Astrocyte (in vitro differentiated cells and primary cell): ENCODE measurements around the gene GFOD1. TPM values are rescaled to one million over a fixed set of nuclear protein-coding genes. Genes with fewer than 3 reads are reported as not detected.
A peak's percentile ranks its signal among the peaks of the same experiment; 100 is the strongest.

Experiments used
- DNase-seq: peaks from one replicate; pipeline ENCODE4 v3.0.0-alpha.2; 2010; ENCODE audit warnings: low read depth
- FAIRE-seq: peaks from 2 replicates; lab custom pipeline; 2011; peaks lifted over from hg19 to GRCh38; lab: Jason Lieb, UNC
- H2AFZ ChIP-seq: 2 replicates; pipeline ENCODE4 v1.6.0; 2012; ENCODE audit warnings: low read depth, low read length, inconsistent platforms
- H3K27ac ChIP-seq: 2 replicates; pipeline ENCODE4 v1.5.1; 2011; ENCODE audit warnings: low read depth, low read length, inconsistent platforms
- H3K27me3 ChIP-seq: 2 replicates; pipeline ENCODE4 v1.6.0; 2011; ENCODE audit warnings: low read length, inconsistent platforms; ENCODE audit not compliant: insufficient read depth
- H3K36me3 ChIP-seq: 2 replicates; pipeline ENCODE4 v1.5.1; 2011; ENCODE audit warnings: low read length, inconsistent platforms; ENCODE audit not compliant: insufficient read depth
- H3K4me1 ChIP-seq: 2 replicates; pipeline ENCODE4 v1.5.1; 2011; ENCODE audit warnings: low read length, inconsistent platforms; ENCODE audit not compliant: insufficient read depth
- H3K4me2 ChIP-seq: 2 replicates; pipeline ENCODE4 v1.6.0; 2012; ENCODE audit warnings: low read length, inconsistent platforms
- H3K4me3 ChIP-seq: 2 replicates; pipeline ENCODE4 v1.5.1; 2011; ENCODE audit warnings: low read depth, mild to moderate bottlenecking, low read length, inconsistent platforms; ENCODE audit not compliant: insufficient read depth
- H3K79me2 ChIP-seq: 2 replicates; pipeline ENCODE4 v1.6.0; 2012; ENCODE audit warnings: mild to moderate bottlenecking, low read length, inconsistent platforms; ENCODE audit not compliant: insufficient read depth
- H3K9ac ChIP-seq: 2 replicates; pipeline ENCODE4 v1.6.0; 2012; ENCODE audit warnings: mild to moderate bottlenecking, low read length, inconsistent platforms
- H3K9me3 ChIP-seq: 2 replicates; pipeline ENCODE4 v1.5.1; 2012; ENCODE audit warnings: low read depth, mild to moderate bottlenecking, low read length, inconsistent platforms; ENCODE audit not compliant: insufficient read depth
- H4K20me1 ChIP-seq: 2 replicates; pipeline ENCODE4 v1.6.0; 2012; ENCODE audit warnings: low read length, inconsistent platforms; ENCODE audit not compliant: insufficient read depth
- H3K27ac Mint-ChIP-seq: one replicate; pipeline ENCODE4 v1.8.0; 2021; ENCODE audit warnings: mild to moderate bottlenecking, mixed read lengths; ENCODE audit not compliant: unreplicated experiment
- H3K27me3 Mint-ChIP-seq: one replicate; pipeline ENCODE4 v1.8.0; 2021; ENCODE audit warnings: low read depth, mixed read lengths; ENCODE audit not compliant: unreplicated experiment
- H3K36me3 Mint-ChIP-seq: one replicate; pipeline ENCODE4 v1.8.0; 2021; ENCODE audit warnings: low read depth, mixed read lengths; ENCODE audit not compliant: unreplicated experiment
- H3K4me1 Mint-ChIP-seq: one replicate; pipeline ENCODE4 v1.8.0; 2021; ENCODE audit warnings: low read depth, mixed read lengths; ENCODE audit not compliant: unreplicated experiment
- H3K4me3 Mint-ChIP-seq: one replicate; pipeline ENCODE4 v1.8.0; 2021; ENCODE audit warnings: mild to moderate bottlenecking, moderate library complexity, mixed read lengths; ENCODE audit not compliant: unreplicated experiment
- H3K9me3 Mint-ChIP-seq: one replicate; pipeline ENCODE4 v1.8.0; 2021; ENCODE audit warnings: mild to moderate bottlenecking, mixed read lengths; ENCODE audit not compliant: unreplicated experiment
- CTCF ChIP-seq: IDR thresholded peaks from 2 replicates; pipeline ENCODE4 v1.5.1; 2011; ENCODE audit warnings: low read depth, mild to moderate bottlenecking, inconsistent platforms, low read length, moderate library complexity; ENCODE audit not compliant: insufficient read depth
- EZH2 ChIP-seq: IDR thresholded peaks from 2 replicates; pipeline ENCODE4 v1.6.1; 2012; ENCODE audit warnings: mild to moderate bottlenecking, low read length, inconsistent platforms; ENCODE audit not compliant: insufficient read depth
- total RNA-seq: library from RNA; stranded (reverse); gene quantifications from 2 replicates; pipeline ENCODE4 v1.2.1, GENCODE V29; 2021

The GFOD1 gene
- total RNA-seq, 1 donor from 2014 or later: 10.8 TPM

- no peaks in the 10 kb centered on the region for H3K79me2 ChIP-seq
- FAIRE-seq (no peak), DNase-seq (peak; percentile 34)
- H3K9ac ChIP-seq: no peak overlapping the region
- TF ChIP-seq EZH2: no peak
- no peak for TF ChIP-seq CTCF
- Mint-ChIP-seq H3K27ac (no peak overlapping the region), H3K4me3 (no peak overlapping the region), H3K27me3 (peaks cover 2% of the 10 kb centered on the region), H3K36me3 (no peaks in the 10 kb centered on the region), H3K4me1 (peaks cover 6% of the 10 kb centered on the region), H3K9me3 (no peaks in the 10 kb centered on the region)
- H3K4me2 ChIP-seq: peak overlapping the region; percentile 39
- no peaks in the 10 kb centered on the region for H3K27me3 ChIP-seq
- no peak overlapping the region for H3K4me3 ChIP-seq
- no peaks in the 10 kb centered on the region for H3K9me3 ChIP-seq
- H3K4me1 ChIP-seq: peaks cover 4% of the 10 kb centered on the region
- no peaks in the 10 kb centered on the region for H4K20me1 ChIP-seq
- H2AFZ ChIP-seq: peak overlapping the region; percentile 31
- no peaks in the 10 kb centered on the region for H3K36me3 ChIP-seq
- no peak overlapping the region for H3K27ac ChIP-seq
Measured at GRCh38 chr6:13334953-13335352, 152.4 kb downstream of the GFOD1 start.

DNA sequence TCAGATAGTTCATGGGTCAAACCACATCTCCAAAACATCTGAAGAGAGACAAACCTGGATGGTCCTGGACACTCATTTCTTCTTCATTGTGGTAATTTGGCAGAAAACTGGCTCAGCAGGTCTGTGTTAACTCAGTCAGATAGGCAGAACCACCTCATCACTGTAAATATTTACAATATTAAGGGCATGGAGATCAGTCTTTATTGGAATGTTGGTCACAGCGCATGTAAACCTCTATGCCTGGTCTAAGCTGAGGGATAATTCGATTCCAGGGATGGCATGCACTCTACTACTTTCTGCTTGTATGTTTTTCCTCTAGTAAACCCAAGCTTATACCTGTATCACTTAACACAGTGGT, 155.1 kb downstream of the GFOD1 start:
- no peaks in the 10 kb centered on the region for H3K36me3 Mint-ChIP-seq
- Histone ChIP-seq H3K27ac (no peak overlapping the region), H3K4me3 (no peak overlapping the region), H3K36me3 (no peaks in the 10 kb centered on the region), H2AFZ (no peak overlapping the region), H3K9ac (no peak overlapping the region), H3K27me3 (no peaks in the 10 kb centered on the region), H3K9me3 (no peaks in the 10 kb centered on the region), H3K4me2 (no peak overlapping the region), H4K20me1 (no peaks in the 10 kb centered on the region), H3K4me1 (peaks cover 11% of the 10 kb centered on the region), H3K79me2 (peaks cover 9% of the 10 kb centered on the region)
- peaks cover 2% of the 10 kb centered on the region for H3K27me3 Mint-ChIP-seq
- DNase-seq: no peak
- H3K9me3 Mint-ChIP-seq: no peaks in the 10 kb centered on the region
- no peak overlapping the region for H3K4me3 Mint-ChIP-seq
- peaks cover 6% of the 10 kb centered on the region for H3K4me1 Mint-ChIP-seq
- no peak overlapping the region for H3K27ac Mint-ChIP-seq
- no peak for TF ChIP-seq CTCF
- no peak for TF ChIP-seq EZH2
- FAIRE-seq: no peak

- Mint-ChIP-seq H3K4me3 (no peak overlapping the region), H3K27me3 (peaks cover 2% of the 10 kb centered on the region), H3K4me1 (peaks cover 6% of the 10 kb centered on the region), H3K27ac (no peak overlapping the region), H3K36me3 (no peaks in the 10 kb centered on the region), H3K9me3 (no peaks in the 10 kb centered on the region)
- no peak for DNase-seq
- Histone ChIP-seq H3K79me2 (peaks cover 15% of the 10 kb centered on the region), H3K27ac (no peak overlapping the region), H3K9me3 (no peaks in the 10 kb centered on the region), H4K20me1 (no peaks in the 10 kb centered on the region), H2AFZ (no peak overlapping the region), H3K27me3 (no peaks in the 10 kb centered on the region), H3K4me3 (no peak overlapping the region), H3K9ac (no peak overlapping the region), H3K4me2 (no peak overlapping the region), H3K4me1 (peaks cover 11% of the 10 kb centered on the region), H3K36me3 (no peaks in the 10 kb centered on the region)
- no peak for TF ChIP-seq EZH2
- peak; percentile 75 for TF ChIP-seq CTCF
- no peak for FAIRE-seq
Measured at GRCh38 chr6:13331516-13332348, 155.7 kb downstream of the GFOD1 start.
